Tibial nerve (tissue), 4 donors: ENCODE results near the gene ULK3. TPM values are rescaled to one million over a fixed set of nuclear protein-coding genes. Genes with fewer than 3 reads are reported as not detected.

Source experiments
- DNase-seq, 2 donors: peaks; one replicate each; pipeline ENCODE4 v3.0.0-alpha.2; 2019; ENCODE audit warnings: low spot score in 2 of 2
- H3K27ac ChIP-seq, 4 donors: fragments of 200-600 bp; sonication (generic) in 3 of 4; one replicate each; pipeline ENCODE4 v1.5.1; 2017 to 2019; ENCODE audit warnings: mild to moderate bottlenecking in 1 of 4
- H3K27me3 ChIP-seq, 2 donors: fragments of 200-600 bp; sonication (generic) in 1 of 2; one replicate each; pipeline versions ENCODE4 v1.5.1 to v1.6.0; 2017 to 2019
- H3K36me3 ChIP-seq, 3 donors: fragments of 200-600 bp; sonication (generic); one replicate each; pipeline ENCODE4 v1.5.1; 2018 to 2019
- H3K4me1 ChIP-seq, 4 donors: fragments of 200-600 bp; sonication (generic) in 3 of 4; one replicate each; pipeline ENCODE4 v1.5.1; 2017 to 2019
- H3K4me3 ChIP-seq, 4 donors: fragments of 200-600 bp; sonication (generic) in 3 of 4; one replicate each; pipeline ENCODE4 v1.5.1; 2017 to 2019; ENCODE audit warnings: mild to moderate bottlenecking in 1 of 4, moderate library complexity in 1 of 4
- H3K9me3 ChIP-seq, 4 donors: fragments of 200-600 bp; sonication (generic) in 3 of 4; one replicate each; pipeline ENCODE4 v1.5.1; 2017 to 2019
- CTCF ChIP-seq, 5 experiments: fragments of 200-600 bp in 3 of 5; fragments of 450-650 bp in 2 of 5; sonication (generic) in 3 of 5; IDR thresholded peaks; one replicate each; pipeline ENCODE4 v1.5.1; 2016 to 2019; ENCODE audit warnings: antibody characterized with exemption in 5 of 5, mild to moderate bottlenecking in 3 of 5, moderate library complexity in 2 of 5
- EP300 ChIP-seq, 2 donors: sonication (generic); formaldehyde crosslinking; IDR thresholded peaks; one replicate each; pipeline ENCODE4 v1.6.1; 2017; ENCODE audit warnings: antibody characterized with exemption in 2 of 2, mild to moderate bottlenecking in 1 of 2
- POLR2A ChIP-seq, 2 donors: fragments of 450-650 bp; IDR thresholded peaks; one replicate each; pipeline ENCODE4 v1.6.1; 2017; ENCODE audit warnings: antibody characterized with exemption in 2 of 2, mild to moderate bottlenecking in 2 of 2, moderate library complexity in 2 of 2
- WGBS, 2 donors: methylation state at CpG; one replicate each; pipeline ENCODE4 v1.1.5; 2018; 5-methylcytosine and 5-hydroxymethylcytosine counted together
- total RNA-seq, 4 donors: library from RNA; depleted of rRNA; stranded (reverse); fragments of >200 nt; gene quantifications; one replicate each; pipeline ENCODE4 v1.1.0, GENCODE V29; 2016

The ULK3 gene
- total RNA-seq, 4 donors from 2014 or later = 42.6 to 86.7 (median 48.9) TPM

DNA sequence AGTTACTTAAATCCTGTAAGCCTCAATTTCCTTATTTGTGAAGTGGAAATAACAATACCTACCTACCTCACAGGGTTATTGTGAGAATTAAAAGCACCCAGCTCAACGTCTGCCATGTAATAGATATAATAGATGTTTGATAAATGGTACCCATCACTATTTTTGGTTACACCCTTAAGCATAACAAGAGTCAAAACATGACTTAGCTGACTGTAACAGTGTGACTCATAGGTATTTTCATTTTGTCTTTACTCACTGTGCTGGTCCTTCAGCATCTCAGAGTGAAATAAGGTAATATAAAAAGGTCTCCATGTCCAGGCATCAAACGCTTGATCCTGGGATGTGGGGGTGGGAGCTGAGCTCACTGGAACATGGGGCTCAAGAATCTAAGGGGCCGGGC, 13.5 kb downstream of the ULK3 start:
- no peak for TF ChIP-seq POLR2A (IDR thresholded peaks at IDR 0.05)
- no peak for TF ChIP-seq EP300 (IDR thresholded peaks at IDR 0.05)
- no peak for TF ChIP-seq CTCF (IDR thresholded peaks at IDR 0.05)
- DNase-seq = no peak
- Histone ChIP-seq H3K9me3 (no peaks in the 10 kb centered on the region), H3K27ac (no peak overlapping the region), H3K4me3 (no peak overlapping the region), H3K36me3 (no peaks in the 10 kb centered on the region), H3K27me3 (peaks cover 0 to 48% of the 10 kb centered on the region in 2 donors), H3K4me1 (peaks cover 0 to 14% (median 2%) of the 10 kb centered on the region in 4 donors)
- WGBS, 2 donors = 54 to 61% methylated on average over 3 of the region's 3 CpGs

DNA sequence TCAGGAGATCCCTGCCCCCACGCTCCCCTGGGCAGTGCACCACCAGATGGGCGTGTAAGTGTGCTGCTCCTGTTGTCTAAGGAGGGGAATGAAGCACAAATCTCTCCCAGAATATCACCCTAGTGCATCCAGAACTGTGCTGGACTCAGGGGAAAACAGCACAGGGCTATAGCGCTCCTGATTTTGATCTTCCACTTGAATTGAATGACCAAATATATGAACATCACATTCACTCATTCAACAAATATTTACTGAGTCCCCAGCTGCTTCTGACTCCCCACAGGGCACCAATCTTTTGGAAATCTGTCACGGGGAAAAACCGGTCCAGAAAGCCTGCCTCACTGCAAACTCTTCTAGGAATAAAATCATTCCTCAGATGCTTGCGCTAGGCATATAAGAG, 14.1 kb downstream of the ULK3 start:
- no peaks in the 10 kb centered on the region for H3K9me3 ChIP-seq
- H3K4me1 ChIP-seq = peaks cover 0 to 14% (median 2%) of the 10 kb centered on the region in 4 donors
- peaks cover 0 to 48% of the 10 kb centered on the region in 2 donors for H3K27me3 ChIP-seq
- H3K27ac ChIP-seq = no peak overlapping the region
- 61 to 72% methylated on average over 6 of the region's 6 CpGs for WGBS, 2 donors
- H3K4me3 ChIP-seq = no peak overlapping the region
- no peaks in the 10 kb centered on the region for H3K36me3 ChIP-seq
- DNase-seq = no peak
- TF ChIP-seq EP300 (IDR thresholded peaks at IDR 0.05) (no peak), POLR2A (IDR thresholded peaks at IDR 0.05) (no peak), CTCF (IDR thresholded peaks at IDR 0.05) (no peak)

DNA sequence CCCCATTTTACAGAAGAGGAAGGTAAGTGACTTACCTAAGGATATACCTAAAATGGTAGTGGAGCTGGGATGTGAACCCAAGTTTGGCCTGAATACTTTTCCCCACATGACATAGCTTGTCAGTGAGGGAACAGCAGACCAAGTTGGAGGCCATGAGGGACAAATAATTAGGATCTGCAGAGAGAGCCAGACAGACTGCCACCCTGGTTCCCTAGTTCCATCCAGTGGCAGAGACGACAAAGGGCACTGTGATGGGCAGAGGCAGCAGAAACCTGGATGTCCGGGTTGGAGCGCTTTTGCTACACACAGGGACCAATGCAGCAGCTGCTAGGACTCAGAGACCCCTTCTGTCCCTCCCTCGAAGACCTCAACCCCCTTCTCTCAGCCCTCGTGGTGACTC, 15.3 kb downstream of the ULK3 start:
- no peak overlapping the region for H3K27ac ChIP-seq
- H3K27me3 ChIP-seq = peaks cover 0 to 48% of the 10 kb centered on the region in 2 donors
- no peak for DNase-seq
- WGBS, 2 donors = 50 to 62% methylated on average over 5 of the region's 5 CpGs
- H3K9me3 ChIP-seq = no peaks in the 10 kb centered on the region
- H3K4me1 ChIP-seq = peaks cover 0 to 14% (median 2%) of the 10 kb centered on the region in 4 donors
- no peak overlapping the region for H3K4me3 ChIP-seq
- H3K36me3 ChIP-seq = no peaks in the 10 kb centered on the region
- no peak for TF ChIP-seq EP300 (IDR thresholded peaks at IDR 0.05)
- TF ChIP-seq POLR2A (IDR thresholded peaks at IDR 0.05) = no peak
- no peak for TF ChIP-seq CTCF (IDR thresholded peaks at IDR 0.05)

- H3K36me3 ChIP-seq = no peaks in the 10 kb centered on the region
- no peak for DNase-seq
- H3K9me3 ChIP-seq = no peaks in the 10 kb centered on the region
- peaks cover 0 to 48% of the 10 kb centered on the region in 2 donors for H3K27me3 ChIP-seq
- no peak overlapping the region for H3K27ac ChIP-seq
- H3K4me3 ChIP-seq = no peak overlapping the region
- H3K4me1 ChIP-seq = peaks cover 0 to 13% (median 2%) of the 10 kb centered on the region in 4 donors
- no peak for TF ChIP-seq EP300 (IDR thresholded peaks at IDR 0.05)
- no peak for TF ChIP-seq CTCF (IDR thresholded peaks at IDR 0.05)
- no peak for TF ChIP-seq POLR2A (IDR thresholded peaks at IDR 0.05)
- 10 to 17% methylated on average over 21 of the region's 21 CpGs for WGBS, 2 donors
These were observed 16.0 kb downstream of the ULK3 start for GRCh38 chr15:74826921-74827320.

GRCh38 chr15:74826364-74826819, 16.6 kb downstream of the ULK3 start, which contains the start of gene CPLX3:
TSS of gene CPLX3 (plus strand) at chr15:74826627. CDS start at chr15:74826704, 77 bp downstream.
- H3K27me3 ChIP-seq = peaks cover 0 to 48% of the 10 kb centered on the region in 2 donors
- H3K4me3 ChIP-seq = no peak within 1 kb of the TSS
- 1 to 8% methylated on average over 11 to 27 of the region's 44 CpGs for WGBS, 2 donors
- H3K9me3 ChIP-seq = no peaks in the 10 kb centered on the region
- TF ChIP-seq POLR2A (IDR thresholded peaks at IDR 0.05) = no peak
- no peak for TF ChIP-seq CTCF (IDR thresholded peaks at IDR 0.05)
- TF ChIP-seq EP300 (IDR thresholded peaks at IDR 0.05) = no peak
- no peaks in the 10 kb centered on the region for H3K36me3 ChIP-seq
- H3K27ac ChIP-seq = no peak within 1 kb of the TSS
- DNase-seq = no peak
- H3K4me1 ChIP-seq = peaks cover 0 to 10% (median 0%) of the 10 kb centered on the region in 4 donors
